Upper lobe of left lung (tissue), 6 donors: ENCODE results near the gene GPR183. TPM values are rescaled to one million over a fixed set of nuclear protein-coding genes. Genes with fewer than 3 reads are reported as not detected.

Experiments used
- ATAC-seq, 2 donors: fragments of 200-7000 bp; cut with Tn5 transposase; one replicate each; pipeline ENCODE4 v1.9.1; 2022; ENCODE audit warnings: mild to moderate bottlenecking in 2 of 2, moderate library complexity in 2 of 2; ENCODE audit not compliant: low FRiP score in 2 of 2
- DNase-seq, 2 donors: peaks; one replicate each; pipeline ENCODE4 v3.0.0-alpha.2; 2019 to 2020
- H3K27ac ChIP-seq, 4 donors: fragments of 200-600 bp; sonication (generic); one replicate each; pipeline ENCODE4 v1.5.1; 2016 to 2019
- H3K27me3 ChIP-seq, 4 donors: fragments of 200-600 bp; sonication (generic); one replicate each; pipeline ENCODE4 v1.5.1; 2017 to 2019
- H3K36me3 ChIP-seq, 4 donors: fragments of 200-600 bp; sonication (generic); one replicate each; pipeline ENCODE4 v1.5.1; 2016 to 2019
- H3K4me1 ChIP-seq, 4 donors: fragments of 200-600 bp; sonication (generic); one replicate each; pipeline ENCODE4 v1.5.1; 2018 to 2019
- H3K4me3 ChIP-seq, 4 donors: fragments of 200-600 bp; sonication (generic); one replicate each; pipeline ENCODE4 v1.5.1; 2017 to 2019; ENCODE audit warnings: mild to moderate bottlenecking in 2 of 4, moderate library complexity in 1 of 4
- H3K9me3 ChIP-seq, 4 donors: fragments of 200-600 bp; sonication (generic); one replicate each; pipeline ENCODE4 v1.5.1; 2018 to 2019
- EP300 ChIP-seq, 4 donors: sonication (generic); formaldehyde crosslinking; IDR thresholded peaks; one replicate each; pipeline ENCODE4 v1.5.1; 2017; ENCODE audit warnings: antibody characterized with exemption in 4 of 4, control low read depth in 2 of 4
- POLR2A ChIP-seq, 4 donors: fragments of 450-650 bp; IDR thresholded peaks; one replicate each; pipeline ENCODE4 v1.5.1; 2016 to 2017; ENCODE audit warnings: antibody characterized with exemption in 4 of 4, mild to moderate bottlenecking in 2 of 4
- POLR2AphosphoS5 ChIP-seq, 2 donors: sonication (generic); formaldehyde crosslinking; IDR thresholded peaks; one replicate each; pipeline ENCODE4 v1.5.1; 2017; ENCODE audit warnings: antibody characterized with exemption in 2 of 2
- WGBS, 2 donors: methylation state at CpG; one replicate each; pipeline ENCODE4 v1.1.5; 2017 to 2018; 5-methylcytosine and 5-hydroxymethylcytosine counted together
- total RNA-seq, 6 donors: library from RNA; depleted of rRNA in 4 of 6; stranded (reverse); fragments of >200 nt in 4 of 6; gene quantifications; one replicate each; pipeline versions ENCODE4 v1.1.0 to v1.2.1, GENCODE V29; 2016 to 2021
- TF ChIP-seq, protein P1 (sequence below), 6 experiments: fragments of 450-650 bp in 4 of 6; fragments of 200-600 bp in 2 of 6; sonication (generic) in 2 of 6; IDR thresholded peaks; one replicate each; pipeline ENCODE4 v1.5.1; 2016 to 2019; ENCODE audit warnings: antibody characterized with exemption in 6 of 6
- donor health status: DM: no; HTN: no; CAD: no; lungs with moderate emphysema.
- donor health status: DM: no; HTN: yes; CAD: no; lungs with severe emphysema.

Gene GPR183
- total RNA-seq, 6 donors from 2014 or later = 2.6 to 13.5 (median 10.0) TPM

DNA sequence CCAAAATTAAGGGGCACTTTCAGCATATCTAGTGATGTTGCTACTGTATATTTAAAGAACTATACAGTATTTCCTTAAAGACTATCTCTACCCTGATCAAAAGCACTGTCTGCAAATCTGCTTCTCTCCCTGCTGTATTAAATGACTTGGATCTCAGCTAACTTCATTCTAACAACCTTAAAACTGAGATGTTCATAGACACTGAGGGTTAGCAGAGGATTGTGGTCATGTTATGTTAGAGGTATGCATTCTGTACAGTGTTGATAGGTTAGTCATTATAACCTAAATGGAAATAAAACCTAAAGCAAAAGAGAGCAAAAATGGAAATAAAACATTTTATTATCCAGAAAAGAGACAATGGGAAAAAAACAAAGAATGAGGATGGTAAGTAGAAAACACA lies 9.9 kb downstream of the GPR183 start:
- TF ChIP-seq, protein P1, sequence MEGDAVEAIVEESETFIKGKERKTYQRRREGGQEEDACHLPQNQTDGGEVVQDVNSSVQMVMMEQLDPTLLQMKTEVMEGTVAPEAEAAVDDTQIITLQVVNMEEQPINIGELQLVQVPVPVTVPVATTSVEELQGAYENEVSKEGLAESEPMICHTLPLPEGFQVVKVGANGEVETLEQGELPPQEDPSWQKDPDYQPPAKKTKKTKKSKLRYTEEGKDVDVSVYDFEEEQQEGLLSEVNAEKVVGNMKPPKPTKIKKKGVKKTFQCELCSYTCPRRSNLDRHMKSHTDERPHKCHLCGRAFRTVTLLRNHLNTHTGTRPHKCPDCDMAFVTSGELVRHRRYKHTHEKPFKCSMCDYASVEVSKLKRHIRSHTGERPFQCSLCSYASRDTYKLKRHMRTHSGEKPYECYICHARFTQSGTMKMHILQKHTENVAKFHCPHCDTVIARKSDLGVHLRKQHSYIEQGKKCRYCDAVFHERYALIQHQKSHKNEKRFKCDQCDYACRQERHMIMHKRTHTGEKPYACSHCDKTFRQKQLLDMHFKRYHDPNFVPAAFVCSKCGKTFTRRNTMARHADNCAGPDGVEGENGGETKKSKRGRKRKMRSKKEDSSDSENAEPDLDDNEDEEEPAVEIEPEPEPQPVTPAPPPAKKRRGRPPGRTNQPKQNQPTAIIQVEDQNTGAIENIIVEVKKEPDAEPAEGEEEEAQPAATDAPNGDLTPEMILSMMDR (IDR thresholded peaks at IDR 0.05) = no peak
- TF ChIP-seq EP300 (IDR thresholded peaks at IDR 0.05) = no peak
- Histone ChIP-seq H3K4me3 (no peak overlapping the region), H3K36me3 (peaks cover 0 to 7% (median 0%) of the 10 kb centered on the region in 4 donors), H3K27me3 (no peaks in the 10 kb centered on the region), H3K9me3 (no peaks in the 10 kb centered on the region), H3K27ac (no peak overlapping the region), H3K4me1 (peaks cover 0 to 6% (median 0%) of the 10 kb centered on the region in 4 donors)
- ATAC-seq = no peak
- DNase-seq = no peak

DNA sequence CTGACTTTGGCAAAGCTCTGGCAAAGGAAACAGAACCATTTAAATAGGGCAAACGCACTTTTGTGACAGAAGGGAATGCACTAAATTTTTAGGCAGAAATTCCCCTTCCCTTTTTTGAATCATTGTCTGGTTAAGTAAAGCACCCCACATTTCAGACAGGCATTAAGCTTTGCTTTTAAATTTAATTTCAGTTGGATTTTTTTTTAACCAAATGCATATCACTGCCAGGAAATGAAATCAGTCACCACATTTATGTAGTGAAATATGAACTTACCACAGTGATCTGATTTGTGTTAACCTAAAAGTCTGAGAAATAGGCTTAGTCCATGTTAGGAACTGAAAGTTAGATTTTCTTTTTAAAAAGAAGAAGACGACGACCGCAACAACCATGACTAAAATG lies 10.8 kb downstream of the GPR183 start:
- Histone ChIP-seq H3K36me3 (peaks cover 0 to 7% (median 0%) of the 10 kb centered on the region in 4 donors), H3K9me3 (no peaks in the 10 kb centered on the region), H3K27ac (no peak overlapping the region), H3K4me1 (peaks cover 0 to 6% (median 0%) of the 10 kb centered on the region in 4 donors), H3K27me3 (no peaks in the 10 kb centered on the region), H3K4me3 (no peak overlapping the region)
- DNase-seq (no peak), ATAC-seq (no peak)
- 75 to 77% methylated on average over 4 of the region's 4 CpGs for WGBS, 2 donors
- TF ChIP-seq EP300 (IDR thresholded peaks at IDR 0.05) = no peak
- TF ChIP-seq, protein P1 (IDR thresholded peaks at IDR 0.05) = no peak
- no peak for TF ChIP-seq POLR2A (IDR thresholded peaks at IDR 0.05)
- no peak for TF ChIP-seq POLR2AphosphoS5 (IDR thresholded peaks at IDR 0.05)

DNA sequence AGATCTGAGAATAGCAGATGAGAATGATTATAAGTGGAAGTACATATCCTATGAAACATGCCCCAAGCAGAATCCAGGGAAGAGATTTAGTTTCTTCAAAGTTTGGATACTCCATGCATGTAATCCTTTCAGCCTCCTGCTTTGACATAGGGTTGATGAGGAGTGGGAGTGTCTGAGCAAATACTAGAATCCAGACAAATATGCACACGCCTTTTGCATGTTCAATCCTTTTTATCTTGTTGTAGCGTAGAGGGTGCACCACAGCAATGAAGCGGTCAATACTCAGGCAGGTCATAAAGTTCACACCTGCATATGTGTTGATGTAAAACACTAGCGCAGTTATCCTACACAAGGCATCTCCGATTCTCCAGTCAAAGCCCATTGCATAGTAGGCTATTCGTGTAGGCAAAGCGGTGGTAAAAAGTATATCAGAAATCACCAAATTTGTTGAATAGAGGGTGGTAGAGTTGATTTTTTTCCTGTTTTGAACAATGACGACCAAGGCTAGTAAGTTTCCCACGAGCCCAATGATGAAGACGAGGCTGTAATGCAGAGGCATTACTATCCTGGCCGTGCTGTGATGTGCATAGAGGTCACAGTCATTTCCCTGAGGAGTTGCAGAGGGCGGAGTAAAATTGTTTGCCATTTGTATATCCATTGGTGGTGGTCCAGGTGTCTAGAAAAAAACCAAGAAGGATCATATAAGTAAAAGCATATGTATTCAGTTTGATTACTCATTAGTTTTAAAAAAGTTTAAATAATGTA lies 11.5 kb downstream of the GPR183 start:
- H3K36me3 ChIP-seq = peaks cover 0 to 7% (median 0%) of the 10 kb centered on the region in 4 donors
- no peak for TF ChIP-seq POLR2AphosphoS5 (IDR thresholded peaks at IDR 0.05)
- TF ChIP-seq EP300 (IDR thresholded peaks at IDR 0.05) = no peak
- TF ChIP-seq, protein P1 (IDR thresholded peaks at IDR 0.05) = no peak
- no peak for TF ChIP-seq POLR2A (IDR thresholded peaks at IDR 0.05)
- 92 to 97% methylated on average over 12 of the region's 12 CpGs for WGBS, 2 donors
- DNase-seq (no peak), ATAC-seq (no peak)
- H3K9me3 ChIP-seq = no peaks in the 10 kb centered on the region
- no peaks in the 10 kb centered on the region for H3K27me3 ChIP-seq
- H3K4me1 ChIP-seq = peaks cover 0 to 6% (median 0%) of the 10 kb centered on the region in 4 donors
- no peak overlapping the region for H3K4me3 ChIP-seq
- no peak overlapping the region for H3K27ac ChIP-seq

DNA sequence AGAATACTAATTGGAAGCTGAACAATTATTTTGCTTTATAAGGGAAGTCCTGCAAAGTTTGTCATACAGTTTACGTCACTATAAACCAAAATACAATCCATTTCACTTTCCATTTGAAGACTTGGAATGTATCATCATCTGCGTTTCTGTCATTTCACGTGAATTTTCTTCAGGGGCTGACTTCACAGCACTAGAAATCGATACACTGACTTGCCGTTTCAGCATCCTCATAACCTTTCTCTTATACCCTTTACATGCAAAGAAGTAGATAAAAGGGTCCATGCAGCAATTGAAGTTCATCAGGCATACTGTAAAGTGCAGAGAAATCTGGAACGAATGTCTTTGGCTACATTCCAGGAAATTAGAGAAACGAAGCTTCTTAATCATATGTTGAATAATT lies 12.2 kb downstream of the GPR183 start:
- peaks cover 0 to 9% (median 0%) of the 10 kb centered on the region in 4 donors for H3K4me1 ChIP-seq
- H3K27ac ChIP-seq = no peak overlapping the region
- TF ChIP-seq POLR2A (IDR thresholded peaks at IDR 0.05) (no peak), EP300 (IDR thresholded peaks at IDR 0.05) (no peak), POLR2AphosphoS5 (IDR thresholded peaks at IDR 0.05) (no peak)
- TF ChIP-seq, protein P1 (IDR thresholded peaks at IDR 0.05) = no peak
- H3K36me3 ChIP-seq = peaks cover 0 to 7% (median 0%) of the 10 kb centered on the region in 4 donors
- WGBS, 2 donors = 77% methylated on average over 7 of the region's 7 CpGs
- no peaks in the 10 kb centered on the region for H3K27me3 ChIP-seq
- H3K4me3 ChIP-seq = no peak overlapping the region
- ATAC-seq = no peak
- no peaks in the 10 kb centered on the region for H3K9me3 ChIP-seq
- no peak for DNase-seq

DNA sequence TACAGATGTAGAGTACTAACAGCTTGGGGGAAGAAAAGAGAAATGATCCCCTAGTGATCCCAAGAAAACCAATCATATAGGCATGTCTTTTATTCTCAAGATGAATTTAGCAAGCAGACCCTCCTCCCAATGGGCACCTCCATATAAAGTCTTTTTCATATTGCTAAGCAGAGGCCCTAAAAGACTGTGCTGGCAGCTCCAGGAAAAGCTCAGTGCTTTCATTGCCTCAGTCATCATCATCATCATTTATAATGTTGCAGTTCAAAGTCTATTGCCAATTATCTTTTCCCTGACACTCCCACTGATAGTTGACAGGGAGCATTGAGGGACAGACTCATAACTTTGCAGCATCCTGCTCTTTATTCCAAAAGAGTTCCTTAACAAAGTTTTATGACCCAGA lies 13.0 kb downstream of the GPR183 start:
- no peak for DNase-seq
- Histone ChIP-seq H3K27ac (no peak overlapping the region), H3K27me3 (no peaks in the 10 kb centered on the region), H3K4me1 (peaks cover 0 to 15% (median 0%) of the 10 kb centered on the region in 4 donors), H3K36me3 (peaks cover 0 to 7% (median 0%) of the 10 kb centered on the region in 4 donors), H3K4me3 (no peak overlapping the region), H3K9me3 (no peaks in the 10 kb centered on the region)
- ATAC-seq = no peak
- TF ChIP-seq EP300 (IDR thresholded peaks at IDR 0.05) (no peak), POLR2A (IDR thresholded peaks at IDR 0.05) (no peak), POLR2AphosphoS5 (IDR thresholded peaks at IDR 0.05) (no peak)
- TF ChIP-seq, protein P1 (IDR thresholded peaks at IDR 0.05) = no peak
